RWPE2 (cell line): ENCODE data around the gene MSI2.

ENCODE experiments used
- ATAC-seq: fragments of 200-7000 bp; cut with Tn5 transposase; 3 replicates; pipeline ENCODE4 v1.9.1; 2021; ENCODE audit warnings: low read depth
- DNase-seq: peaks from one replicate; pipeline ENCODE4 v3.0.0-alpha.2; 2020; ENCODE audit warnings: low spot score
- H3K27ac ChIP-seq: fragments of 450-650 bp; 2 replicates; pipeline ENCODE4 v1.5.1; 2017; ENCODE audit warnings: mild to moderate bottlenecking; ENCODE audit not compliant: poor library complexity, severe bottlenecking
- H3K27me3 ChIP-seq: fragments of 250-450 bp; sonication (Bioruptor Pico); 2 replicates; pipeline ENCODE4 v1.5.1; 2021; ENCODE audit warnings: mild to moderate bottlenecking, moderate library complexity; ENCODE audit not compliant: insufficient read depth, poor library complexity, severe bottlenecking
- H3K36me3 ChIP-seq: fragments of 250-450 bp; sonication (Bioruptor Pico); 2 replicates; pipeline ENCODE4 v1.5.1; 2020; ENCODE audit warnings: low read depth, mild to moderate bottlenecking, moderate library complexity
- H3K4me1 ChIP-seq: fragments of 250-450 bp; sonication (Bioruptor Pico); 2 replicates; pipeline ENCODE4 v1.5.1; 2021; ENCODE audit warnings: mild to moderate bottlenecking, moderate library complexity; ENCODE audit not compliant: insufficient read depth, poor library complexity, severe bottlenecking
- H3K4me3 ChIP-seq: fragments of 250-450 bp; sonication (Bioruptor Pico); 2 replicates; pipeline ENCODE4 v1.5.1; 2021; ENCODE audit warnings: mild to moderate bottlenecking, moderate library complexity; ENCODE audit not compliant: severe bottlenecking
- H3K9me3 ChIP-seq: fragments of 250-450 bp; sonication (Bioruptor Pico); 2 replicates; pipeline ENCODE4 v1.5.1; 2021; ENCODE audit warnings: mild to moderate bottlenecking, moderate library complexity; ENCODE audit not compliant: severe bottlenecking
- CTCF ChIP-seq: fragments of 450-650 bp; IDR thresholded peaks from one replicate; pipeline ENCODE4 v1.5.1; 2017; ENCODE audit warnings: mild to moderate bottlenecking, moderate library complexity; ENCODE audit not compliant: poor library complexity, severe bottlenecking

MSI2 gene

GRCh38 chr17:57597531-57598453 lies 341.5 kb downstream of the MSI2 start:
- ATAC-seq, result peak; percentile 82
- Histone ChIP-seq H3K27ac (no peak overlapping the region), H3K9me3 (no peaks in the 10 kb centered on the region), H3K4me1 (no peaks in the 10 kb centered on the region), H3K27me3 (no peaks in the 10 kb centered on the region), H3K4me3 (no peak overlapping the region), H3K36me3 (no peaks in the 10 kb centered on the region; the same call in 1 of the 2 replicates)
- TF ChIP-seq CTCF, result peak; percentile 90
- no peak for DNase-seq

GRCh38 chr17:57599271-57600045 lies 343.1 kb downstream of the MSI2 start:
- H3K4me1 ChIP-seq, result no peaks in the 10 kb centered on the region
- ATAC-seq, result no peak
- no peaks in the 10 kb centered on the region; the same call in 1 of the 2 replicates for H3K36me3 ChIP-seq
- H3K9me3 ChIP-seq, result no peaks in the 10 kb centered on the region
- no peak for DNase-seq
- no peaks in the 10 kb centered on the region for H3K27me3 ChIP-seq
- H3K27ac ChIP-seq, result no peak overlapping the region
- TF ChIP-seq CTCF, result no peak
- H3K4me3 ChIP-seq, result no peak overlapping the region

GRCh38 chr17:57600074-57600473 lies 343.8 kb downstream of the MSI2 start:
- Histone ChIP-seq H3K27me3 (no peaks in the 10 kb centered on the region), H3K4me1 (no peaks in the 10 kb centered on the region), H3K27ac (no peak overlapping the region), H3K36me3 (no peaks in the 10 kb centered on the region; the same call in 1 of the 2 replicates), H3K9me3 (no peaks in the 10 kb centered on the region), H3K4me3 (no peak overlapping the region)
- TF ChIP-seq CTCF, result no peak
- ATAC-seq (no peak), DNase-seq (no peak)

DNA sequence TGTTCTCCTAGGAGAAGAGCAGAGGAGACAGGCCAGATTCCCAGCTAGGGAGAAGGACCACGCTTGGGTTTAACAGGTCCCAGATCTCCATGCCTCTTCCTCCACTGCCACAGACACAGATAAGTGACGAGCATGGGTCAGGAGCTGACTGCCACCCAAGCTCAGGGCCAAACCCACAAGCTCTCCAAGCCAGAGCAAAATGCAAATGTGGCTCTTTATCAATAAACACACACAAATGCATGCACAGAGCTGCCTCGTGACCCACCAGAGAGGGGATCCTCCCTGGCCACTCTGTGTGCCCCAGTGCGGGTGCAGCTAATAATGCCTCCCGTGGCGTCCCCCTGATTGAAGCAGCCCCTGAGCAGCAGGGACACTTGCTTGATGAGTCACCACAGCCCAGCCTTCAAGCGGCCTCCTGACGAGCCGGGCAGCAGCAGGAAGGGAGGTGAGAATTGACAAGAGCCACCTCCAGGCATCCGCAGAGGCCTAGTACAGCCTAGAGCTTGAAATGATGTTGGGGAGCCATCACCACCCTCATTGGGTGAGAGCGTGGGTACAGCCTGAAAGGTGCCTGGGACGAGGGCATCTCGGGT lies 344.9 kb downstream of the MSI2 start:
- Histone ChIP-seq H3K4me3 (no peak overlapping the region), H3K36me3 (no peaks in the 10 kb centered on the region; the same call in 1 of the 2 replicates), H3K9me3 (no peaks in the 10 kb centered on the region), H3K27ac (no peak overlapping the region), H3K27me3 (no peaks in the 10 kb centered on the region), H3K4me1 (no peaks in the 10 kb centered on the region)
- DNase-seq (peak; percentile 41), ATAC-seq (no peak)
- TF ChIP-seq CTCF, result no peak
